OCI-LY3 (cell line): Measurements from ENCODE around the gene CR2.

ENCODE experiments used
- CTCF ChIP-seq: fragments of 200-600, 300-600 bp; sonication (generic); IDR thresholded peaks from 2 replicates; pipeline ENCODE4 v1.5.1; 2014; ENCODE audit warnings: antibody characterized with exemption, low read length, low read depth
- EZH2phosphoT487 ChIP-seq: fragments of 200-600 bp; shearing (Covaris generic); IDR thresholded peaks from 2 replicates; pipeline ENCODE4 v1.6.1; 2018; ENCODE audit warnings: antibody characterized with exemption, mixed run types, low read depth

- no peak for TF ChIP-seq CTCF
- no peak for TF ChIP-seq EZH2phosphoT487
Measured at GRCh38 chr1:207440626-207441025, 13.5 kb upstream of the CR2 start.
